Colonic mucosa (tissue), 4 donors: ENCODE results near the gene IFT43. TPM values are rescaled to one million over a fixed set of nuclear protein-coding genes. Genes with fewer than 3 reads are reported as not detected.

Experiments
- DNase-seq: peaks from one replicate; pipeline ENCODE4 v3.0.0-alpha.2; 2020
- H3K27ac ChIP-seq: fragments of 200-600 bp; one replicate; pipeline ENCODE4 v1.8.0; 2021
- H3K27me3 ChIP-seq: fragments of 200-600 bp; one replicate; pipeline ENCODE4 v1.8.0; 2021
- H3K36me3 ChIP-seq: fragments of 200-600 bp; one replicate; pipeline ENCODE4 v1.8.0; 2021
- H3K4me1 ChIP-seq: fragments of 200-600 bp; one replicate; pipeline ENCODE4 v1.8.0; 2021; ENCODE audit warnings: mild to moderate bottlenecking
- H3K4me3 ChIP-seq: fragments of 200-600 bp; one replicate; pipeline ENCODE4 v1.8.0; 2021
- H3K9ac ChIP-seq, 2 donors: one replicate each; pipeline ENCODE4 v1.7.0; 2013; ENCODE audit warnings: control low read depth in 2 of 2, low read depth in 2 of 2, low read length in 2 of 2
- H3K9me3 ChIP-seq: fragments of 200-600 bp; one replicate; pipeline ENCODE4 v1.8.0; 2021
- CTCF ChIP-seq: fragments of 200-600 bp; IDR thresholded peaks from one replicate; pipeline ENCODE4 v1.8.0; 2022; ENCODE audit warnings: antibody characterized with exemption, mild to moderate bottlenecking
- intact Hi-C: fragments of 100-400 bp; cut with DNase I; formaldehyde crosslinking; loops from one replicate; pipeline ENCODE4 v1.14.1; 2022
- total RNA-seq, 2 donors: library from RNA; stranded (reverse); fragmentation: NEBNext Ultra II Directional in 1 of 2; extraction: Animal tissue kit (Norgen Biotek cat#: 25700) in 1 of 2; gene quantifications; one replicate each; pipeline ENCODE4 v1.2.1, GENCODE V29; 2021
- donor health status: healthy.
- donor health status: DM: no; HTN: no; CAD: no.
- donor health status: DM: no; HTN: no; CAD: no.

The IFT43 gene
- total RNA-seq, 2 donors from 2014 or later, result 26.5 to 26.6 TPM

GRCh38 chr14:75976826-75977581, 8.6 kb upstream of the IFT43 start:
- DNase-seq, result no peak
- no peaks in the 10 kb centered on the region for H3K27me3 ChIP-seq
- no peaks in the 10 kb centered on the region for H3K36me3 ChIP-seq
- H3K4me1 ChIP-seq, result peaks cover 6% of the 10 kb centered on the region
- no peak overlapping the region for H3K9ac ChIP-seq
- TF ChIP-seq CTCF, result no peak
- intact Hi-C loops, result no loop called here
- H3K4me3 ChIP-seq, result no peak overlapping the region
- no peaks in the 10 kb centered on the region for H3K9me3 ChIP-seq
- no peak overlapping the region for H3K27ac ChIP-seq

- H3K4me3 ChIP-seq, result no peak overlapping the region
- H3K27ac ChIP-seq, result peak overlapping the region; percentile 0
- H3K9me3 ChIP-seq, result no peaks in the 10 kb centered on the region
- intact Hi-C loops, result no loop called here
- no peak for TF ChIP-seq CTCF
- peaks cover 6% of the 10 kb centered on the region for H3K4me1 ChIP-seq
- DNase-seq, result no peak
- no peak overlapping the region for H3K9ac ChIP-seq
- no peaks in the 10 kb centered on the region for H3K36me3 ChIP-seq
- no peaks in the 10 kb centered on the region for H3K27me3 ChIP-seq
Measured at GRCh38 chr14:75977582-75977943, 8.0 kb upstream of the IFT43 start.

- no peaks in the 10 kb centered on the region for H3K27me3 ChIP-seq
- no peak overlapping the region for H3K9ac ChIP-seq
- intact Hi-C loops, result no loop called here
- H3K4me1 ChIP-seq, result peaks cover 6% of the 10 kb centered on the region
- DNase-seq, result no peak
- TF ChIP-seq CTCF, result no peak
- no peak overlapping the region for H3K4me3 ChIP-seq
- H3K9me3 ChIP-seq, result no peaks in the 10 kb centered on the region
- H3K27ac ChIP-seq, result no peak overlapping the region
- H3K36me3 ChIP-seq, result no peaks in the 10 kb centered on the region
Measured at GRCh38 chr14:75978249-75978731, 7.3 kb upstream of the IFT43 start.

- no peak overlapping the region for H3K27ac ChIP-seq
- no peaks in the 10 kb centered on the region for H3K36me3 ChIP-seq
- no peak for DNase-seq
- H3K4me3 ChIP-seq, result no peak overlapping the region
- peak; percentile 32 for TF ChIP-seq CTCF
- intact Hi-C loops, result no loop called here
- peaks cover 6% of the 10 kb centered on the region for H3K4me1 ChIP-seq
- H3K27me3 ChIP-seq, result no peaks in the 10 kb centered on the region
- no peaks in the 10 kb centered on the region for H3K9me3 ChIP-seq
- no peak overlapping the region for H3K9ac ChIP-seq
Measured at GRCh38 chr14:75979071-75979571, 6.4 kb upstream of the IFT43 start.

- no peak for DNase-seq
- no peaks in the 10 kb centered on the region for H3K36me3 ChIP-seq
- no peak overlapping the region for H3K4me3 ChIP-seq
- peak overlapping the region in 1 of 2 donors; percentile 27 for H3K9ac ChIP-seq
- H3K4me1 ChIP-seq, result peaks cover 6% of the 10 kb centered on the region
- intact Hi-C loops, result loop anchor here (2.0 to 5.0 kb wide), 3 partner anchors 73 to 403 kb away; partner anchors contain the start of gene FLVCR2
- H3K9me3 ChIP-seq, result no peaks in the 10 kb centered on the region
- no peak for TF ChIP-seq CTCF
- H3K27ac ChIP-seq, result no peak overlapping the region
- H3K27me3 ChIP-seq, result no peaks in the 10 kb centered on the region
Measured at GRCh38 chr14:75979648-75980565, 5.7 kb upstream of the IFT43 start.
